Measurements from ENCODE around the gene NAT16. TPM values are rescaled to one million over a fixed set of nuclear protein-coding genes. Genes with fewer than 3 reads are reported as not detected.

Gene NAT16
- total and polyA plus RNA-seq, 2 of the 8 experiments (the other 6 are each of a cell fraction or from before 2014, with no cell fraction given), result 0.26 to 0.84 TPM

DNA sequence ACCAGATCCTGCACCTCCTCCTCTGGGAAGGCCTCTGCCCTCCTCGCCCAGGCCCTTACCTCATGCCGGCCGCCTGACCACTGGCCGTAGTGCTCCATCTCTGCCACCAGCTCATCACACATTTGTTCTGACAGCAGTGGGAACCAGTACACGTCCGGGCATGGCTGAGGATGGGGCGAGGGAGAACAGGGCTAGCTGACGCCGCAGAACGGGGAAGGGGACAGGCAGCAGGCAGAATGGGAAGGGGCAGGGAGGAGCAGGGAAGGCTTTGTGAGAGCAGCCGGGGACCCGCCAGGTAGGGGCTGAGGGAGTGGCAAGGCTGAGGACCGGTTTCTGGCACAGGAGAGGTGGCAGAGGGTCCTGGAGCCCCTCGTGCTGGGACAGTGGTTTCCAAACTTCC lies 28.7 kb upstream of the NAT16 start:
- Histone ChIP-seq H4K20me1 (replicated peaks in 1 of 2; ENCODE audit: control insufficient read depth in 1 of 2, insufficient read depth in 2 of 2, low read length in 2 of 2) (peaks cover 0 to 2% of the 10 kb centered on the region in 2 experiments), H3K27ac (ENCODE audit: low read depth, low read length) (no peak overlapping the region), H3K23ac (ENCODE audit: insufficient read length) (no peak overlapping the region), H2BK20ac (ENCODE audit: low read length) (no peak overlapping the region), H3K23me2 (ENCODE audit: low read depth, low read length) (no peaks in the 10 kb centered on the region), H4K5ac (ENCODE audit: insufficient read length, low read depth, low read length) (no peak overlapping the region), H3K9ac (replicated peaks in 1 of 4; ENCODE audit: extremely low read depth in 1 of 4, low read depth in 3 of 4, low read length in 3 of 4) (no peak overlapping the region), H2BK15ac (ENCODE audit: low read length) (no peak overlapping the region), H3K79me1 (ENCODE audit: low read depth, low read length) (no peaks in the 10 kb centered on the region), H3K4me2 (ENCODE audit: insufficient read depth in 1 of 2, low read depth in 2 of 2, low read length in 2 of 2) (no peak overlapping the region), H3K4me1 (replicated peaks in 1 of 4; ENCODE audit: control insufficient read depth in 3 of 4, insufficient read depth in 4 of 4, low read length in 3 of 4) (peaks cover 0 to 2% (median 0%) of the 10 kb centered on the region in 4 experiments; a peak in 1 of 7 replicates), H3K4ac (replicated peaks; ENCODE audit: insufficient read length, low read depth, low read length) (no peak overlapping the region), H3K9me3 (ENCODE audit: insufficient read depth in 2 of 2, low read depth in 1 of 2, low read length in 1 of 2) (no peaks in the 10 kb centered on the region), H2AFZ (ENCODE audit: low read length) (no peak overlapping the region), H3K56ac (replicated peaks; ENCODE audit: insufficient read length, low read depth, low read length) (no peak overlapping the region), H3K36me3 (ENCODE audit: control insufficient read depth in 2 of 4, insufficient read depth in 4 of 4, low read length in 3 of 4) (no peaks in the 10 kb centered on the region; a peak in 3 of 8 replicates), H3K18ac (ENCODE audit: extremely low read depth, low read length) (no peak overlapping the region), H3K27me3 (replicated peaks in 1 of 4; ENCODE audit: control insufficient read depth in 3 of 4, extremely low read depth in 1 of 4, insufficient read depth in 3 of 4, low read length in 3 of 4) (no peaks in the 10 kb centered on the region), H2BK120ac (replicated peaks; ENCODE audit: low read depth, low read length) (no peak overlapping the region), H4K8ac (ENCODE audit: extremely low read depth, insufficient read depth, low read length) (no peak overlapping the region), H4K91ac (replicated peaks; ENCODE audit: insufficient read length, low read length) (no peak overlapping the region), H2BK5ac (ENCODE audit: low read depth, low read length) (no peak overlapping the region; the same call in 1 of the 2 replicates), H3K79me2 (ENCODE audit: control insufficient read depth in 1 of 2, insufficient read depth in 2 of 2, low read length in 2 of 2) (no peaks in the 10 kb centered on the region), H3K4me3 (ENCODE audit: extremely low read depth in 1 of 4, insufficient read depth in 2 of 4, low read depth in 3 of 4, low read length in 4 of 4) (no peak overlapping the region), H2BK12ac (ENCODE audit: low read depth, low read length) (no peak overlapping the region), H2AK5ac (ENCODE audit: low read depth, low read length) (no peak overlapping the region), H3K14ac (ENCODE audit: insufficient read length) (no peak overlapping the region)
- ChIA-PET CTCF (ENCODE audit: partially characterized antibody) (interaction anchor here (0.5 to 2.3 kb wide), 4 partner anchors 9 to 464 kb away, joined by 3 to 5 read pairs (median 4); partner anchors contain the start of genes PLOD3 and ZNHIT1), POLR2A (ENCODE audit: partially characterized antibody) (interaction anchor here (0.6 to 1.0 kb wide), 3 partner anchors 9 to 85 kb away, joined by 3 read pairs; partner anchors contain the start of genes PLOD3 and ZNHIT1)
- FAIRE-seq (no peak), DNase-seq (ENCODE audit: low read depth in 1 of 2, low spot score in 2 of 2) (no peak)
- 96% methylated on average over 12 of the region's 14 CpGs; no CpG with 5 or more reads in 1 of the 2 experiments for WGBS, 2 experiments (ENCODE audit: extremely low coverage in 1 of 2, insufficient coverage in 1 of 2, insufficient read length in 1 of 2, insufficient replicate concordance in 2 of 2, low coverage in 1 of 2, low lambda C conversion rate in 2 of 2, missing lambda C conversion rate in 1 of 2)
- TF ChIP-seq RFX5 (IDR thresholded peaks at IDR 0.05; ENCODE audit: borderline replicate concordance, low read depth, low read length) (no peak), SIN3A (conservative IDR thresholded peaks at IDR 0.05 in 1 of 2, IDR thresholded peaks at IDR 0.05 in 1 of 2; ENCODE audit: low read depth in 1 of 2, low read length in 2 of 2) (no peak), SP1 (IDR thresholded peaks at IDR 0.05; ENCODE audit: low read depth, low read length) (no peak), RBBP5 (IDR thresholded peaks at IDR 0.05; ENCODE audit: borderline replicate concordance, low read depth, low read length) (no peak), SUZ12 (IDR thresholded peaks at IDR 0.05; ENCODE audit: low read length) (no peak), POU5F1 (IDR thresholded peaks at IDR 0.05; ENCODE audit: low read depth, low read length) (no peak), SP2 (IDR thresholded peaks at IDR 0.05; ENCODE audit: low read length) (no peak)
- TF ChIP-seq, protein P1, sequence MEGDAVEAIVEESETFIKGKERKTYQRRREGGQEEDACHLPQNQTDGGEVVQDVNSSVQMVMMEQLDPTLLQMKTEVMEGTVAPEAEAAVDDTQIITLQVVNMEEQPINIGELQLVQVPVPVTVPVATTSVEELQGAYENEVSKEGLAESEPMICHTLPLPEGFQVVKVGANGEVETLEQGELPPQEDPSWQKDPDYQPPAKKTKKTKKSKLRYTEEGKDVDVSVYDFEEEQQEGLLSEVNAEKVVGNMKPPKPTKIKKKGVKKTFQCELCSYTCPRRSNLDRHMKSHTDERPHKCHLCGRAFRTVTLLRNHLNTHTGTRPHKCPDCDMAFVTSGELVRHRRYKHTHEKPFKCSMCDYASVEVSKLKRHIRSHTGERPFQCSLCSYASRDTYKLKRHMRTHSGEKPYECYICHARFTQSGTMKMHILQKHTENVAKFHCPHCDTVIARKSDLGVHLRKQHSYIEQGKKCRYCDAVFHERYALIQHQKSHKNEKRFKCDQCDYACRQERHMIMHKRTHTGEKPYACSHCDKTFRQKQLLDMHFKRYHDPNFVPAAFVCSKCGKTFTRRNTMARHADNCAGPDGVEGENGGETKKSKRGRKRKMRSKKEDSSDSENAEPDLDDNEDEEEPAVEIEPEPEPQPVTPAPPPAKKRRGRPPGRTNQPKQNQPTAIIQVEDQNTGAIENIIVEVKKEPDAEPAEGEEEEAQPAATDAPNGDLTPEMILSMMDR (IDR thresholded peaks at IDR 0.05; ENCODE audit: control extremely low read depth in 1 of 3, insufficient read depth in 1 of 3, low read depth in 1 of 3, low read length in 3 of 3), result no peak

Measured in H1 (cell line).